Stimulated activated CD4-positive, alpha-beta T cell treated with anti-CD3 and anti-CD28 coated beads, Interleukin-1b, Interleukin-23, amount 100 ng/mL, for 24 hours (primary cell): ENCODE results near the gene C1QTNF6.

Experiments
- DNase-seq, 4 experiments: peaks; one replicate each; pipeline ENCODE4 v3.0.0-alpha.2; 2020; ENCODE audit warnings: low read depth in 4 of 4, low spot score in 1 of 4

Gene C1QTNF6

GRCh38 chr22:37193629-37194191, 5.7 kb upstream of the C1QTNF6 start:
- DNase-seq, result peak in 3 of 4 experiments; percentile 22 to 39 (median 27)

GRCh38 chr22:37192741-37193140, 4.7 kb upstream of the C1QTNF6 start:
- DNase-seq, result no peak

GRCh38 chr22:37192204-37192603, 4.2 kb upstream of the C1QTNF6 start:
- DNase-seq, result no peak

GRCh38 chr22:37190262-37190780, 2.3 kb upstream of the C1QTNF6 start:
- DNase-seq, result no peak

- DNase-seq, result no peak
Observed at GRCh38 chr22:37188901-37189466, 937 bp upstream of the C1QTNF6 start.

GRCh38 chr22:37187552-37187890, 526 bp downstream of the C1QTNF6 start:
- DNase-seq, result no peak

GRCh38 chr22:37186997-37187522, 987 bp downstream of the C1QTNF6 start:
- no peak for DNase-seq

- no peak for DNase-seq
Observed at GRCh38 chr22:37186228-37186996, 1.6 kb downstream of the C1QTNF6 start.

GRCh38 chr22:37185646-37186227, 2.3 kb downstream of the C1QTNF6 start:
- no peak for DNase-seq

- DNase-seq, result no peak
Observed at GRCh38 chr22:37184816-37185541, 3.1 kb downstream of the C1QTNF6 start.

GRCh38 chr22:37184380-37184755, 3.7 kb downstream of the C1QTNF6 start:
- no peak for DNase-seq

- no peak for DNase-seq
Observed at GRCh38 chr22:37183432-37184379, 4.3 kb downstream of the C1QTNF6 start.

- DNase-seq, result no peak
Observed at GRCh38 chr22:37182949-37183245, 5.2 kb downstream of the C1QTNF6 start.

- DNase-seq, result no peak
Observed at GRCh38 chr22:37182101-37182948, 5.7 kb downstream of the C1QTNF6 start.

- no peak for DNase-seq
Observed at GRCh38 chr22:37181681-37182080, 6.4 kb downstream of the C1QTNF6 start.

- DNase-seq, result no peak
Observed at GRCh38 chr22:37180531-37181231, 7.4 kb downstream of the C1QTNF6 start.

- DNase-seq, result no peak
Observed at GRCh38 chr22:37179622-37180420, 8.2 kb downstream of the C1QTNF6 start.

GRCh38 chr22:37179126-37179470, 8.9 kb downstream of the C1QTNF6 start:
- DNase-seq, result no peak
